Thymus (tissue), 11 donors: ENCODE results near the gene NAA15. TPM values are rescaled to one million over a fixed set of nuclear protein-coding genes. Genes with fewer than 3 reads are reported as not detected.
"Not testable (repeated sequence)": the region's sequence is repeated elsewhere in the genome, so short reads cannot be mapped to it uniquely, and the experiment has no call there.

ENCODE experiments used
- DNase-seq, 9 donors: peaks; one replicate each; pipeline ENCODE4 v3.0.0-alpha.2; 2013; ENCODE audit warnings: low spot score in 9 of 9, low read depth in 6 of 9, missing footprints in 1 of 9
- H3K27ac ChIP-seq, 2 donors: one replicate each; pipeline ENCODE4 v1.5.1; 2013; ENCODE audit warnings: control low read depth in 1 of 2, low read depth in 1 of 2, low read length in 1 of 2, mild to moderate bottlenecking in 1 of 2, moderate library complexity in 1 of 2
- H3K27me3 ChIP-seq, 2 donors: one replicate each; pipeline ENCODE4 v1.5.1; 2013; ENCODE audit warnings: low read length in 1 of 2; ENCODE audit not compliant: control insufficient read depth in 2 of 2, insufficient read depth in 1 of 2
- H3K36me3 ChIP-seq, 2 donors: one replicate each; pipeline ENCODE4 v1.5.1; 2013; ENCODE audit warnings: low read length in 1 of 2, mild to moderate bottlenecking in 1 of 2, moderate library complexity in 1 of 2; ENCODE audit not compliant: control insufficient read depth in 2 of 2, insufficient read depth in 2 of 2
- H3K4me1 ChIP-seq, 2 donors: one replicate each; pipeline ENCODE4 v1.5.1; 2013; ENCODE audit warnings: low read length in 2 of 2; ENCODE audit not compliant: control insufficient read depth in 2 of 2, insufficient read depth in 2 of 2
- H3K4me3 ChIP-seq, 2 donors: one replicate each; pipeline ENCODE4 v1.5.1; 2013; ENCODE audit warnings: low read length in 2 of 2, control low read depth in 1 of 2, mild to moderate bottlenecking in 1 of 2
- H3K9me3 ChIP-seq, 2 donors: one replicate each; pipeline ENCODE4 v1.5.1; 2013; ENCODE audit warnings: low read length in 1 of 2, mild to moderate bottlenecking in 1 of 2; ENCODE audit not compliant: control insufficient read depth in 2 of 2, insufficient read depth in 1 of 2
- WGBS: extraction: QIAGEN DNeasy Blood & Tissue Kit; methylation state at CpG from one replicate; pipeline ENCODE4 v1.1.7; 2013; 5-methylcytosine and 5-hydroxymethylcytosine counted together
- polyA plus RNA-seq: library from polyadenylated mRNA; stranded (reverse); fragments of 200-250 nt; gene quantifications from one replicate; pipeline ENCODE4 v1.2.3, GENCODE V29; 2013
- total RNA-seq: library from RNA; stranded (reverse); fragments of 120-200 nt; gene quantifications from one replicate; pipeline ENCODE4 v1.2.4, GENCODE V29; 2013
- donor health status: healthy.

The NAA15 gene
- total and polyA plus RNA-seq, 2 donors = 9.9 to 31.4 TPM

DNA sequence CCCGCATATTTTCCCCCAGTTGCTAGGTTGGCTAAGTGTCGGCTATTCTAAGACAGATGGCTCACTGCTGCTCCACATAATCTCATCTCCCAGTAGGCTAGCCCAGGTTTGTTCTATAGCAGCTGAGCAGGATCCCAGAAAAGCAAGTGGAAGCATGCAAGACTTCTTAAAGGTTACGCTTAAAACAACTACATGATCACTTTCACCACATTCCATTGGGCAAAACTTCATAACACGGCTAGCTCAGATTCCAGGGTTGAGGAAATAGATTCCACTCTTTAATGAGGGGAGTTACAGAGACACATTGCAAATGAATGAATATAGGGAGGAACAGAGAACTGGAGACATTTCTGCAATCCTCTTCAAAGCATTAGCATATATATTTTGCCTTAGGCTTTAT is 139.7 kb downstream of the NAA15 start:
- DNase-seq = no peak
- Histone ChIP-seq H3K4me3 (no peak overlapping the region), H3K36me3 (peaks cover 0 to 3% of the 10 kb centered on the region in 2 donors), H3K27me3 (no peaks in the 10 kb centered on the region), H3K27ac (no peak overlapping the region), H3K4me1 (no peaks in the 10 kb centered on the region), H3K9me3 (peaks cover 0 to 17% of the 10 kb centered on the region in 2 donors)
- WGBS = 93% methylated on average over 4 of the region's 4 CpGs

DNA sequence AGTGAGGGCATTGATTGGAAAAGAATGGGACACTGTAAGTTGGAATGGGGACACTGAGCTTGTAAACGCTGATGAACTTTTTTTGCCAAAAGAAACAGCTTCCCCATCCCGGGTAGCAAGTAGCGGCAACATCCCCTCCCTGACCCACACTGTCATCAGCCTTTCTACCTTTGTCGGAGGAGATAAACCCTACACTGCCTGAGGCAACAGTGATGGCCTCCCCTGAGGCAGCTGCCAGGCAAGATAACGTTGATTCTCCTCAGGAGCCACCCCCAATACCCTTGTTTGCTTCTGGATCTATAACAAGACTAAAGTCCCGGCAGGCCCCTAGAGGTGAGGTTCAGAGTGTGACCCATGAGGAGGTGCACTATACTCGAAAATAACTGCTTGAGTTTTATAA is 142.4 kb downstream of the NAA15 start:
- Histone ChIP-seq H3K27ac (no peak overlapping the region), H3K9me3 (peaks cover 0 to 13% of the 10 kb centered on the region in 2 donors), H3K36me3 (no peaks in the 10 kb centered on the region), H3K4me3 (no peak overlapping the region), H3K27me3 (no peaks in the 10 kb centered on the region), H3K4me1 (no peaks in the 10 kb centered on the region)
- 96% methylated on average over 7 of the region's 7 CpGs for WGBS
- DNase-seq = no peak

DNA sequence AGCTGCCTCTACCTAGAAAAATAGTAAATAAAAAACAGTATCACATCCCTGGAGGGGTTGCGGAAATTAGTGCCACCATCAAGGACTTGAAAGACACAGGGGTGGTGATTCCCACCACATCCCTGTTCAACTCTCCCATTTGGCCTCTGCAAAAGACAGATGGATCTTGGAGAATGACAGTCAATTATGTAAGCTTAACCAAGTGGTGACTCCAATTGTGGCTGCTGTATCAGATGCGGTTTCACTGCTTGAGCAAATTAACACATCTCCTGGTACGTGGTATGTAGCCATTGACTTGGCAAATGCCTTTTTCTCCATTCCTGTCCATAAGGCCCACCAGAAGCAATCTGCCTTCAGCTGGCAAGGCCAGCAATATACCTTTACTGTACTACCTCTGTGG is 143.6 kb downstream of the NAA15 start:
- H3K4me1 ChIP-seq, H3K27ac ChIP-seq, H3K36me3 ChIP-seq, H3K9me3 ChIP-seq, DNase-seq, H3K4me3 ChIP-seq, H3K27me3 ChIP-seq: not testable (repeated sequence)
- 64% methylated on average over 3 of the region's 3 CpGs for WGBS

DNA sequence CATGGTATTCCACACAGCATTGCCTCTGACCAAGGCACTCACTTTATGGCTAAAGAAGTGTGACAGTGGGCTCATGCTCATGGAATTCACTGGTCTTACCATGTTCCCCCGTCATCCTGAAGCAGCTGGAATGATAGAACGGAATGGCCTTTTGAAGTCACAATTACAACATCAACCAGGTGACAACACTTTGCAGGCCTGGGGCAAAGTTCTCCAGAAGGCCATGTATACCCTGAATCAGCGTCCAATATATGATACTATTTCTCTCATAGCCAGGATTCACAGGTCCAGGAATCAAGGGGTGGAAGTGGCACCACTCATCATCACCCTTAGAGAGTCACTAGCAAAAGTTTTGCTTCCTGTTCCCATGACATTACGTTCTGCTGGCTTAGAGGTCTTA is 145.8 kb downstream of the NAA15 start:
- 97% methylated on average over 4 of the region's 4 CpGs for WGBS
- not testable (repeated sequence) for H3K27me3 ChIP-seq, H3K27ac ChIP-seq, H3K36me3 ChIP-seq, DNase-seq, H3K4me3 ChIP-seq, H3K9me3 ChIP-seq, H3K4me1 ChIP-seq

DNA sequence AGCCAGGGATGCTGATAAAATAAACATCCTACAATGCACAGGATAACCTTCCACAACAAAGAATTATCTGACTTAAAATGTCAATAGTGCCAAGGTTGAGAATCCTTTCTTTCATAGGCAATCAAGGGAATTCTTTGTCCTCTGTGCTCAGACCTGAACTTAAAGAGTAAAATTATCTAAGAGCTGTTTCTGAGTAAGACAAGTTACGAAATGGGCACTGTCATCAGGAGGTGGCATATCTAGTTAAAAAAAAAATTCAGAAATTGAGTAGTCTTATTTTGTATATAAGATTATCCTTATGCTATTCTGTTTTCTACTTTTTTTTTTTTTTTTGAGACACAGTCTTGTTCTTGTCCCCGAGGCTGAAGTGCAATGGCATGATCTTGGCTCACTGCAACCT is 149.3 kb downstream of the NAA15 start:
- 98% methylated on average over 2 of the region's 2 CpGs for WGBS
- no peak overlapping the region for H3K27ac ChIP-seq
- H3K4me1 ChIP-seq = peaks cover 7 to 17% of the 10 kb centered on the region in 2 donors
- peaks cover 0 to 3% of the 10 kb centered on the region in 2 donors for H3K9me3 ChIP-seq
- no peaks in the 10 kb centered on the region for H3K27me3 ChIP-seq
- DNase-seq = no peak
- peaks cover 0 to 3% of the 10 kb centered on the region in 2 donors for H3K36me3 ChIP-seq
- no peak overlapping the region for H3K4me3 ChIP-seq

DNA sequence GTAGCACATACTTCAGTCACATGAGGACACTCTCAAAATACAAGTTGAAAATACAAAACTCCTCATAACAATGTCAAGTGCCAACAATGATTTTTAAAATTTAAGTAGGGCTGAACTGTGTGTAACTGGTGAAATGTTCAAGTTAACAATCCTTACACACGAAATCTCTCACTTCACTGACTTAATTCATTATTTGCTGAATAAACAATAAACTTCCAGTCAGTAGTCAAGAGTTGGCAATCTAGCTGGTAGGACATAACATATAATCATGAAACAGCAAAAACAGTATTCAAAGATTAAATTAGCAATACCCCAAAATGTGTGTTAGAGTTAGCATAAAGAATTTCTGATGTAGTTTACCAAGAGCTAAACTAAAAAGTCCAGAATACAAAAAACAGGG is 150.7 kb downstream of the NAA15 start:
- Histone ChIP-seq H3K27me3 (no peaks in the 10 kb centered on the region), H3K36me3 (peaks cover 0 to 3% of the 10 kb centered on the region in 2 donors), H3K4me1 (peaks cover 13 to 24% of the 10 kb centered on the region in 2 donors), H3K27ac (no peak overlapping the region), H3K4me3 (no peak overlapping the region), H3K9me3 (peaks cover 0 to 3% of the 10 kb centered on the region in 2 donors)
- DNase-seq = no peak
- WGBS = 99% methylated on average over 1 of the region's 1 CpG

DNA sequence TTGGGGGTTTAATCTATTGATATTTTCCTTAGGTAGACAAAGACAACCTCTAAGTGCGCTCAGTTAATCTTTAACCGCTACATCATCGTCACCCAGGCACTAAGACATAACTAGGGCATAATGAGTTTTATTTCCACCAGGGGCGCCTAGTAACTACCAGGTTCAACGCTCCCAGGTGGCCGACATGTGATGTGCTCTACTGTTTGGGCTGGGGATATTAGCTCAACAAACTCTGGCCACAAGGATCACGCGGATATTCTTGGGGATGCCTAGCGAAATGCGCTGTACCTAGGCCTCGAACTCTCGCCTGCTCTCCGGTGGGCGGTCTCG is 151.7 kb downstream of the NAA15 start:
- Histone ChIP-seq H3K36me3 (peaks cover 0 to 3% of the 10 kb centered on the region in 2 donors), H3K4me1 (peaks cover 13 to 24% of the 10 kb centered on the region in 2 donors), H3K27ac (peak overlapping the region; percentile 98 to 99), H3K27me3 (no peaks in the 10 kb centered on the region), H3K9me3 (peaks cover 0 to 3% of the 10 kb centered on the region in 2 donors), H3K4me3 (peak overlapping the region; percentile 84 to 91)
- peak in 7 of 9 donors; percentile 55 to 88 (median 69) for DNase-seq
- under 1% methylated on average over 15 of the region's 15 CpGs for WGBS

DNA sequence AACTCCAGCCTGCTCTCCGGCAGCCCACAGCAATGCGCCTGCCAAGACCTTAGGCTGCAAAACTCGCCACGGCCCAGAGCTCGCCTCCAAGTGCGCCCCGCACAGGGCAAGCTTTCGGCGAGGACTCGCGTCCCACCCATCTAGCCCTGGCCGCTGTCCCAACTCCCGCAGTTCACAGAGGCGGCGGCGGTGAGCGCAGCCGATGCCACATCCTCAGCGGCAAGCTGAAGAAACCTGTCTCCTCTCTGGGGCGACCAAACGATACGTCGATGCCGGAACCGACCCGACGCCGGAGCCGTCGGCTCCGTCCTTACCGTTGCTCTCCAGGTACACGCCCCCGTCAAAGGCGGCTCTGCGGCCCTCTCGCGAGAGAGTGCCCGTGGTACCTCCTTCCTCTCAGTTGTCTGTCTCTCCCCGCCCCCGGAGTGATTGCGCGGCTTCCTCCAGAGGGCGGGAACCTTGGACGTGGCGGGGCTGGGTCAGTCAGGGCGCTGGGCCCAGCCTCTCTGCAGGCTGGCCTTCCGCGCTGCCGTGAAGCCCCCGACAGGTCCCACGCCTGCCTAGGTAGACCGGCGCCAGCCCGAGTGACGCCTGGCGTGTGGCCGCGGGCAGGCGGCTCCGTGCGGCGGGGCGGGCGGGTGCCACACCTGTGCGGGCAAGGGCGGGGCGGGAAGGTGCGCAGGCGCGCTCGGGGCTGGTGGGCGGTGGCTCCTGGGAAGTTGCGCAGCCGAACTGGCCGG is 152.2 kb downstream of the NAA15 start:
- H3K4me1 ChIP-seq = peaks cover 13 to 24% of the 10 kb centered on the region in 2 donors
- under 1% methylated on average over 76 of the region's 76 CpGs for whole genome bisulfite sequencing

DNA sequence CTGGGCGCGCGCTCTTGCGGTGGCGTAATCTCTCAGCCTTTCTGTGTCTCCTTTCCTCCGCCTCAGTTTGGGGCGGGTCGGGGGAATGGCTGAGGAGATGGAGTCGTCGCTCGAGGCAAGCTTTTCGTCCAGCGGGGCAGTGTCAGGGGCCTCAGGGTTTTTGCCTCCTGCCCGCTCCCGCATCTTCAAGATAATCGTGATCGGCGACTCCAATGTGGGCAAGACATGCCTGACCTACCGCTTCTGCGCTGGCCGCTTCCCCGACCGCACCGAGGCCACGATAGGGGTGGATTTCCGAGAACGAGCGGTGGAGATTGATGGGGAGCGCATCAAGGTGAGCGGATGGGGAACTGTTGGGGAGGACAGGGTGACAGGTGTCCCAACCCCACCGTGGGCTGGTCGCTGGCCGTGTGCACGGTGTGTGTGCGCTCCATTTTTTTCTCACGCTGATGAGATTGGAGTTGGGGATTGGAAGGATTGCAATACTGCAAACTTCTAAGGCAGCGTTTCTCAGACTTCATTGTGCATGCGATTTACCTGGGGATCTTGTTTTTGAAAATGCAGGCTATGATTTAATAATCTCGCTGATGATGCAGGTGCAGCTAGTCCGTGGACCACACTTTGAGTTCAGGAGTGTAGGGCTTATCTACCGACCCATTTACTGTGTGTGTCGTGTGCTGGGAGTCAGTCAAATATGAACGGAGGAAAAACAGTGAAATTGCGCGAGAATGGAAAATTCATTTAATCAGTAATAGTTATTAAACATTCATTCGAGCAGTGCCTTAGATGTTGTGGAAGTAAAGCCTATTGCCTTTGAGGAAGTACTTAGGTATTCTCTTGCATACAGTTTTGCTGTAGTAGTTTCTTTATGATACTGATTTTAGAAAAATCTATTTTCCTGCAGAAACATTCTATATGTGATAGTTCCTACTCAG is 153.1 kb downstream of the NAA15 start, which contains the start of gene RAB33B:
Gene RAB33B (plus strand): TSS at position 11 of the 935 bp plus-strand sequence. CDS start 75 bp downstream, at position 86.
- Histone ChIP-seq H3K4me3 (peak within 1 kb of the TSS; percentile 84 to 91), H3K27ac (peak within 1 kb of the TSS; percentile 98 to 99), H3K9me3 (peaks cover 0 to 3% of the 10 kb centered on the region in 2 donors), H3K27me3 (no peaks in the 10 kb centered on the region), H3K4me1 (peaks cover 13 to 24% of the 10 kb centered on the region in 2 donors), H3K36me3 (peaks cover 0 to 3% of the 10 kb centered on the region in 2 donors)
- WGBS = 4% methylated on average over 46 of the region's 46 CpGs
- DNase-seq = peak in 2 of 9 donors; percentile 1 to 18

More for the DNA sequence above, 152.2 kb downstream of the NAA15 start:
- peaks cover 0 to 3% of the 10 kb centered on the region in 2 donors for H3K9me3 ChIP-seq
- peak; percentile 85 to 97 (median 91) for DNase-seq
- H3K36me3 ChIP-seq = peaks cover 0 to 3% of the 10 kb centered on the region in 2 donors
- H3K27ac ChIP-seq = peak overlapping the region; percentile 98 to 99
- peak overlapping the region; percentile 84 to 91 for H3K4me3 ChIP-seq
- no peaks in the 10 kb centered on the region for H3K27me3 ChIP-seq
